Loucy (cell line): ENCODE data around the gene DNAJC5G.

ENCODE experiments used
- H2AFZ ChIP-seq: fragments of 200-600 bp; sonication (generic); 2 replicates; pipeline ENCODE4 v1.6.0; 2016; ENCODE audit warnings: antibody characterized with exemption, mild to moderate bottlenecking, low read length, moderate library complexity
- H3F3A ChIP-seq: fragments of 200-600 bp; 2 replicates; pipeline ENCODE4 v1.6.0; 2016; ENCODE audit warnings: antibody characterized with exemption, low read depth, mild to moderate bottlenecking
- H3K27me3 ChIP-seq: fragments of 200-600 bp; sonication (generic); 2 replicates; pipeline ENCODE4 v1.6.1; 2014; ENCODE audit warnings: low read length, mild to moderate bottlenecking; ENCODE audit not compliant: insufficient read depth, poor library complexity, severe bottlenecking
- H3K36me3 ChIP-seq: fragments of 200-600 bp; sonication (generic); 2 replicates; pipeline ENCODE4 v1.6.1; 2016; ENCODE audit warnings: low read length; ENCODE audit not compliant: insufficient read depth
- H3K4me1 ChIP-seq: fragments of 200-600 bp; sonication (generic); 2 replicates; pipeline ENCODE4 v1.5.1; 2014; ENCODE audit warnings: low read length, mild to moderate bottlenecking; ENCODE audit not compliant: insufficient read depth, poor library complexity, severe bottlenecking
- H3K4me2 ChIP-seq: fragments of 200-600 bp; sonication (generic); 2 replicates; pipeline ENCODE4 v1.6.0; 2014; ENCODE audit warnings: antibody characterized with exemption, low read length, low read depth, mild to moderate bottlenecking; ENCODE audit not compliant: poor library complexity, severe bottlenecking
- H3K4me3 ChIP-seq: fragments of 200-600 bp; sonication (generic); 2 replicates; pipeline ENCODE4 v1.5.1; 2014; ENCODE audit warnings: low read length, mild to moderate bottlenecking, mixed read lengths; ENCODE audit not compliant: poor library complexity, severe bottlenecking
- H3K79me2 ChIP-seq: fragments of 200-600 bp; sonication (generic); 2 replicates; pipeline ENCODE4 v1.6.1; 2014; ENCODE audit warnings: low read length; ENCODE audit not compliant: insufficient read depth
- H3K9ac ChIP-seq: fragments of 200-600 bp; sonication (generic); 2 replicates; pipeline ENCODE4 v1.6.0; 2014; ENCODE audit warnings: mild to moderate bottlenecking, low read depth, low read length, moderate library complexity; ENCODE audit not compliant: poor library complexity, severe bottlenecking
- H3K9me2 ChIP-seq: fragments of 200-600 bp; sonication (generic); replicated peaks from 2 replicates; pipeline ENCODE4 v1.6.1; 2016; ENCODE audit warnings: low read depth, low read length, mixed read lengths
- H3K9me3 ChIP-seq: fragments of 200-600 bp; sonication (generic); 2 replicates; pipeline ENCODE4 v1.6.1; 2014; ENCODE audit warnings: mild to moderate bottlenecking, antibody characterized with exemption, low read length, low read depth; ENCODE audit not compliant: insufficient read depth
- H4K20me1 ChIP-seq: fragments of 200-600 bp; sonication (generic); 2 replicates; pipeline ENCODE4 v1.6.0; 2014; ENCODE audit warnings: antibody characterized with exemption, low read length, mild to moderate bottlenecking; ENCODE audit not compliant: insufficient read depth, poor library complexity, severe bottlenecking
- EZH2phosphoT487 ChIP-seq: fragments of 200-600 bp; IDR thresholded peaks from 2 replicates; pipeline ENCODE4 v1.6.1; 2018; ENCODE audit warnings: antibody characterized with exemption, mild to moderate bottlenecking, moderate library complexity, borderline replicate concordance
- TF ChIP-seq, protein P1 (sequence below): fragments of 200-600 bp; sonication (generic); conservative IDR thresholded peaks from 2 replicates; pipeline ENCODE4 v1.5.1; 2014; ENCODE audit warnings: mild to moderate bottlenecking, antibody characterized with exemption, low read length

The DNAJC5G gene

DNA sequence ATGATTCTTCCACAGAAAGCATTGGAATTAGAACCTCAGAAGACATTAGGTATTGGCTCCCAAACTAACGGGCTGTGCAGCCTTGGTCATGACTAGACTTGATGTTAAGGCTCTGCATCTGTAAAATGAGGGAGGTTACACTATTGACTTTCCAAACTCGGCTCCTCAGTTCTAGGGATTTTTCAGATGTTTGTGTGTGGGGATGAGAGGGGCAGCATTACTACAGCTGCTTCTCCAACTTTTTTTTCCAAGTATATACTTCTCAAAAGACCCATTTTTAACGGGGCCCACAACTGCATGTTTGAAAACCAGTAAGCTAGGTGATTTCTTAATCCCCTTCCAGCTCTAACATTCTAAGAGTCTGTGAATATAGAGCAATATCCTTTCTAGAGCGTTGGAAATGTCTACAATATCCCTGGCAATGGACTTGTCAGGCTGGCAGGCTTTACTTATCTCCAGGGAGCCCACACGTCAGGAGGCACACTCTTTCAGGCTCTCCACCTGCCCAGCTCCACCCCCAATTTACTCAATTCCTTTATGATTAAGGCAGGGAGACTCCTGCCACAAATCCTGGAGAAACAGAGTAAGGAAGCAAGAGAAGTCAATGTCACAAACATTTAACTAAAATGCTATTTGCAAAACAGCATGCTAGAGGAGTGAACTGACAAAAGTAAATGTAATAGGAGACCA lies 48.5 kb downstream of the DNAJC5G start:
- H3K4me2 ChIP-seq: peak overlapping the region; percentile 88
- H3F3A ChIP-seq: peaks cover 4% of the 10 kb centered on the region; the same call in 1 of the 2 replicates
- H3K9me2 ChIP-seq: no peaks in the 10 kb centered on the region
- H3K4me3 ChIP-seq: peak overlapping the region; percentile 96
- peaks cover 28% of the 10 kb centered on the region; the same call in 1 of the 2 replicates for H3K36me3 ChIP-seq
- peaks cover 20% of the 10 kb centered on the region for H3K79me2 ChIP-seq
- H3K9ac ChIP-seq: peak overlapping the region; percentile 94
- peak overlapping the region; percentile 89; the same call in 1 of the 2 replicates for H2AFZ ChIP-seq
- TF ChIP-seq EZH2phosphoT487: no peak
- TF ChIP-seq, protein P1, sequence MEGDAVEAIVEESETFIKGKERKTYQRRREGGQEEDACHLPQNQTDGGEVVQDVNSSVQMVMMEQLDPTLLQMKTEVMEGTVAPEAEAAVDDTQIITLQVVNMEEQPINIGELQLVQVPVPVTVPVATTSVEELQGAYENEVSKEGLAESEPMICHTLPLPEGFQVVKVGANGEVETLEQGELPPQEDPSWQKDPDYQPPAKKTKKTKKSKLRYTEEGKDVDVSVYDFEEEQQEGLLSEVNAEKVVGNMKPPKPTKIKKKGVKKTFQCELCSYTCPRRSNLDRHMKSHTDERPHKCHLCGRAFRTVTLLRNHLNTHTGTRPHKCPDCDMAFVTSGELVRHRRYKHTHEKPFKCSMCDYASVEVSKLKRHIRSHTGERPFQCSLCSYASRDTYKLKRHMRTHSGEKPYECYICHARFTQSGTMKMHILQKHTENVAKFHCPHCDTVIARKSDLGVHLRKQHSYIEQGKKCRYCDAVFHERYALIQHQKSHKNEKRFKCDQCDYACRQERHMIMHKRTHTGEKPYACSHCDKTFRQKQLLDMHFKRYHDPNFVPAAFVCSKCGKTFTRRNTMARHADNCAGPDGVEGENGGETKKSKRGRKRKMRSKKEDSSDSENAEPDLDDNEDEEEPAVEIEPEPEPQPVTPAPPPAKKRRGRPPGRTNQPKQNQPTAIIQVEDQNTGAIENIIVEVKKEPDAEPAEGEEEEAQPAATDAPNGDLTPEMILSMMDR: no peak
- H4K20me1 ChIP-seq: no peaks in the 10 kb centered on the region
- H3K9me3 ChIP-seq: no peaks in the 10 kb centered on the region
- H3K4me1 ChIP-seq: peaks cover 15% of the 10 kb centered on the region
- no peaks in the 10 kb centered on the region for H3K27me3 ChIP-seq

DNA sequence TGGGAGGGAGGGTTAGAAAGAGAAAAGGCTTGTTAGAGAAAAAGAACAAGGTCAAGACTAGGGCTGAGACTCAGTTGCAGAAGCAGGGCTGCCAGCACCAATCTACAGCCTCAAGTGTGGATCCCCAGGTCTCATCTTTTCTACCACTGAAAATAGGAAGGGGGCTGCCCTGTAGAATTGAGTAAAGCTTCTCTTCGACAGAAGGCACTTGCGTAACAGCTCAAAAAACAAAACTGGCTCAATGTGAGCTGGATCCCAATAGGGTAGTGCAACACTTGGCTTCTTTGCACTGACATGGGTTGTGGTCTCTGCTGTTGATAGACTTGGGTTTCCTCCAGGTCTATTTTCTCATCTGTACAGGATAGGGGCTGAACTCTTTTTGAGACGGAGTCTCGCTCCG lies 49.5 kb downstream of the DNAJC5G start:
- TF ChIP-seq, protein P1: no peak
- no peak for TF ChIP-seq EZH2phosphoT487
- H3K79me2 ChIP-seq: peaks cover 20% of the 10 kb centered on the region
- H3K4me1 ChIP-seq: peaks cover 15% of the 10 kb centered on the region
- no peak overlapping the region for H3K9ac ChIP-seq
- no peak overlapping the region for H3K4me2 ChIP-seq
- peaks cover 4% of the 10 kb centered on the region; the same call in 1 of the 2 replicates for H3F3A ChIP-seq
- H3K9me3 ChIP-seq: no peaks in the 10 kb centered on the region
- no peak overlapping the region for H2AFZ ChIP-seq
- no peaks in the 10 kb centered on the region for H3K27me3 ChIP-seq
- H3K9me2 ChIP-seq: no peaks in the 10 kb centered on the region
- peaks cover 37% of the 10 kb centered on the region; the same call in 1 of the 2 replicates for H3K36me3 ChIP-seq
- H3K4me3 ChIP-seq: no peak overlapping the region
- H4K20me1 ChIP-seq: no peaks in the 10 kb centered on the region
